Tibial nerve (tissue), 4 donors: ENCODE measurements around the gene ZNF543. TPM values are rescaled to one million over a fixed set of nuclear protein-coding genes. Genes with fewer than 3 reads are reported as not detected.

ENCODE experiments used
- DNase-seq, 2 donors: peaks; one replicate each; pipeline ENCODE4 v3.0.0-alpha.2; 2019; ENCODE audit warnings: low spot score in 2 of 2
- H3K27ac ChIP-seq, 4 donors: fragments of 200-600 bp; sonication (generic) in 3 of 4; one replicate each; pipeline ENCODE4 v1.5.1; 2017 to 2019; ENCODE audit warnings: mild to moderate bottlenecking in 1 of 4
- H3K27me3 ChIP-seq, 2 donors: fragments of 200-600 bp; sonication (generic) in 1 of 2; one replicate each; pipeline versions ENCODE4 v1.5.1 to v1.6.0; 2017 to 2019
- H3K36me3 ChIP-seq, 3 donors: fragments of 200-600 bp; sonication (generic); one replicate each; pipeline ENCODE4 v1.5.1; 2018 to 2019
- H3K4me1 ChIP-seq, 4 donors: fragments of 200-600 bp; sonication (generic) in 3 of 4; one replicate each; pipeline ENCODE4 v1.5.1; 2017 to 2019
- H3K4me3 ChIP-seq, 4 donors: fragments of 200-600 bp; sonication (generic) in 3 of 4; one replicate each; pipeline ENCODE4 v1.5.1; 2017 to 2019; ENCODE audit warnings: mild to moderate bottlenecking in 1 of 4, moderate library complexity in 1 of 4
- H3K9me3 ChIP-seq, 4 donors: fragments of 200-600 bp; sonication (generic) in 3 of 4; one replicate each; pipeline ENCODE4 v1.5.1; 2017 to 2019
- EP300 ChIP-seq, 2 donors: sonication (generic); formaldehyde crosslinking; IDR thresholded peaks; one replicate each; pipeline ENCODE4 v1.6.1; 2017; ENCODE audit warnings: antibody characterized with exemption in 2 of 2, mild to moderate bottlenecking in 1 of 2
- POLR2A ChIP-seq, 2 donors: fragments of 450-650 bp; IDR thresholded peaks; one replicate each; pipeline ENCODE4 v1.6.1; 2017; ENCODE audit warnings: antibody characterized with exemption in 2 of 2, mild to moderate bottlenecking in 2 of 2, moderate library complexity in 2 of 2
- WGBS, 2 donors: methylation state at CpG; one replicate each; pipeline ENCODE4 v1.1.5; 2018; 5-methylcytosine and 5-hydroxymethylcytosine counted together
- total RNA-seq, 4 donors: library from RNA; depleted of rRNA; stranded (reverse); fragments of >200 nt; gene quantifications; one replicate each; pipeline ENCODE4 v1.1.0, GENCODE V29; 2016
- TF ChIP-seq, protein P1 (sequence below), 5 experiments: fragments of 200-600 bp in 3 of 5; fragments of 450-650 bp in 2 of 5; sonication (generic) in 3 of 5; IDR thresholded peaks; one replicate each; pipeline ENCODE4 v1.5.1; 2016 to 2019; ENCODE audit warnings: antibody characterized with exemption in 5 of 5, mild to moderate bottlenecking in 3 of 5, moderate library complexity in 2 of 5

The ZNF543 gene
- total RNA-seq, 4 donors from 2014 or later: 7.3 to 10.6 (median 7.9) TPM

DNA sequence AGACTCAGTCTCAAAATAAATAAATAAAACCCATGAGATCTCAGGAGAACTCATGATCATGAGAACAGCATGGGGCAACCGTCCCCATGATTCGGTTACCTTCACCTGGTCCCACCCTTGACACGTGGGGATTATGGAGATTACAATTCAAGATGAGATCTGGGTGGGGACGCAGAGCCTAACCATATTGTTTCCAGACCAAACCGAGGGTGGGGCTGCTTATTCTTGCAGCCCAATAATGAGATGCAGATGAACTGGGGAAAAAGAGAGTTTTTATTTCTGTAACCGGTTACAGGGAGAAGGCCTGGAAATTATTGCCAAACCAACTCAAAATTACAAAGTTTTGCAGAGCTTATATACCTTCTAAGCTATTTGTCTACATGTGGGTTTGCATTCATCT, 55.9 kb downstream of the ZNF543 start:
- Histone ChIP-seq H3K36me3 (peaks cover 0 to 79% (median 13%) of the 10 kb centered on the region in 3 donors), H3K9me3 (peaks cover 0 to 83% (median 23%) of the 10 kb centered on the region in 4 donors)
- DNase-seq: no peak

DNA sequence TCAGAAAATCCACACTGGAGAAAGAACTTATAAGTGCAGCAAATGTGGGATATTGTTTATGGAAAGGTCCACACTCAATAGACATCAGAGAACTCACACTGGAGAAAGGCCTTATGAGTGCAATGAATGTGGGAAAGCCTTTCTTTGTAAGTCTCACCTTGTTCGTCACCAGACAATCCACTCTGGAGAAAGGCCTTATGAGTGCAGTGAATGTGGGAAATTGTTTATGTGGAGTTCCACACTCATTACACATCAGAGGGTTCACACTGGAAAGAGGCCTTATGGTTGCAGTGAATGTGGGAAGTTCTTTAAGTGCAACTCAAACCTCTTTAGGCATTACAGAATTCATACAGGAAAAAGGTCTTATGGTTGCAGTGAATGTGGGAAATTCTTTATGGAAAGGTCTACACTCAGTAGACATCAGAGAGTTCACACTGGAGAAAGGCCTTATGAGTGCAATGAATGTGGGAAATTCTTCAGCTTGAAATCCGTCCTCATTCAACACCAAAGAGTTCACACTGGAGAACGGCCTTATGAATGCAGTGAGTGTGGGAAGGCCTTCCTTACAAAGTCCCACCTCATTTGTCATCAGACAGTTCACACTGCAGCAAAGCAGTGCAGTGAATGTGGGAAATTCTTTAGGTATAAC, 57.4 kb downstream of the ZNF543 start:
- H3K27ac ChIP-seq: no peak overlapping the region
- H3K4me1 ChIP-seq: no peaks in the 10 kb centered on the region
- TF ChIP-seq POLR2A (IDR thresholded peaks at IDR 0.05) (no peak), EP300 (IDR thresholded peaks at IDR 0.05) (no peak)
- TF ChIP-seq, protein P1, sequence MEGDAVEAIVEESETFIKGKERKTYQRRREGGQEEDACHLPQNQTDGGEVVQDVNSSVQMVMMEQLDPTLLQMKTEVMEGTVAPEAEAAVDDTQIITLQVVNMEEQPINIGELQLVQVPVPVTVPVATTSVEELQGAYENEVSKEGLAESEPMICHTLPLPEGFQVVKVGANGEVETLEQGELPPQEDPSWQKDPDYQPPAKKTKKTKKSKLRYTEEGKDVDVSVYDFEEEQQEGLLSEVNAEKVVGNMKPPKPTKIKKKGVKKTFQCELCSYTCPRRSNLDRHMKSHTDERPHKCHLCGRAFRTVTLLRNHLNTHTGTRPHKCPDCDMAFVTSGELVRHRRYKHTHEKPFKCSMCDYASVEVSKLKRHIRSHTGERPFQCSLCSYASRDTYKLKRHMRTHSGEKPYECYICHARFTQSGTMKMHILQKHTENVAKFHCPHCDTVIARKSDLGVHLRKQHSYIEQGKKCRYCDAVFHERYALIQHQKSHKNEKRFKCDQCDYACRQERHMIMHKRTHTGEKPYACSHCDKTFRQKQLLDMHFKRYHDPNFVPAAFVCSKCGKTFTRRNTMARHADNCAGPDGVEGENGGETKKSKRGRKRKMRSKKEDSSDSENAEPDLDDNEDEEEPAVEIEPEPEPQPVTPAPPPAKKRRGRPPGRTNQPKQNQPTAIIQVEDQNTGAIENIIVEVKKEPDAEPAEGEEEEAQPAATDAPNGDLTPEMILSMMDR (IDR thresholded peaks at IDR 0.05): no peak
- DNase-seq: no peak
- H3K27me3 ChIP-seq: no peaks in the 10 kb centered on the region
- peaks cover 0 to 80% (median 23%) of the 10 kb centered on the region in 4 donors for H3K9me3 ChIP-seq
- WGBS, 2 donors: 91 to 98% methylated on average over 3 of the region's 3 CpGs
- peaks cover 0 to 64% (median 13%) of the 10 kb centered on the region in 3 donors for H3K36me3 ChIP-seq
- H3K4me3 ChIP-seq: no peak overlapping the region

More for the DNA sequence above, 55.9 kb downstream of the ZNF543 start:
- no peak overlapping the region for H3K4me3 ChIP-seq
- TF ChIP-seq POLR2A (IDR thresholded peaks at IDR 0.05): no peak
- TF ChIP-seq EP300 (IDR thresholded peaks at IDR 0.05): no peak
- TF ChIP-seq, protein P1 (IDR thresholded peaks at IDR 0.05): no peak
- no peaks in the 10 kb centered on the region for H3K4me1 ChIP-seq
- no peak overlapping the region for H3K27ac ChIP-seq
- WGBS, 2 donors: 87 to 93% methylated on average over 6 of the region's 6 CpGs
- H3K27me3 ChIP-seq: no peaks in the 10 kb centered on the region

Other genes with a start within 250 kb of the ZNF543 start
- not detected for gene USP29, start 200.5 kb upstream of the ZNF543 start, total RNA-seq
- not detected for gene ZIM3, start 175.3 kb upstream of the ZNF543 start, total RNA-seq
- gene DUXA, start 153.0 kb upstream of the ZNF543 start, total RNA-seq: 1 to 10 TPM in 1 of 4 donors, not detected in 3; 5.5 TPM
- gene ZNF264, start 129.0 kb upstream of the ZNF543 start, total RNA-seq: 10 to 100 TPM; 37.8 to 75.6 (median 55.6) TPM
- 1 to 10 TPM in 3 of 4 donors, not detected in 1; 1.0 to 5.2 (median 1.8) TPM for gene AURKC, start 89.4 kb upstream of the ZNF543 start, total RNA-seq
- gene ZNF805, start 79.8 kb upstream of the ZNF543 start, total RNA-seq: 10 to 100 TPM; 16.2 to 24.7 (median 20.3) TPM
- gene ZNF460, start 40.0 kb upstream of the ZNF543 start, total RNA-seq: 10 to 100 TPM; 68.4 to 94.3 (median 85.1) TPM
- 1 to 10 TPM; 5.1 to 7.6 (median 6.0) TPM for gene ZNF304, start 30.8 kb downstream of the ZNF543 start, total RNA-seq
- gene TRAPPC2B, start 43.1 kb downstream of the ZNF543 start, total RNA-seq: 10 to 100 TPM in 3 of 4 donors, 1 to 10 TPM in 1; 4.8 to 20.6 (median 18.8) TPM
- 1 to 10 TPM in 2 of 4 donors, under 1 TPM in 2; 0.78 to 1.8 (median 1.1) TPM for gene ZNF547, start 43.1 kb downstream of the ZNF543 start, total RNA-seq
- 10 to 100 TPM; 19.8 to 40.0 (median 31.2) TPM for gene ZNF548, start 69.4 kb downstream of the ZNF543 start, total RNA-seq
- 10 to 100 TPM in 3 of 4 donors, 1 to 10 TPM in 1; 9.4 to 27.3 (median 14.9) TPM for gene ZNF17, start 90.7 kb downstream of the ZNF543 start, total RNA-seq
- gene ZNF749, start 114.9 kb downstream of the ZNF543 start, total RNA-seq: 1 to 10 TPM; 3.1 to 7.8 (median 4.5) TPM
- 1 to 10 TPM in 3 of 4 donors, under 1 TPM in 1; 0.60 to 2.6 (median 1.2) TPM for gene VN1R1, start 136.7 kb downstream of the ZNF543 start, total RNA-seq
- gene ZNF772, start 157.1 kb downstream of the ZNF543 start, total RNA-seq: 10 to 100 TPM in 3 of 4 donors, 1 to 10 TPM in 1; 9.3 to 19.2 (median 13.6) TPM
- 10 to 100 TPM; 10.5 to 42.6 (median 16.2) TPM for gene ZNF419, start 167.3 kb downstream of the ZNF543 start, total RNA-seq
- 10 to 100 TPM in 3 of 4 donors, 1 to 10 TPM in 1; 2.6 to 31.8 (median 16.0) TPM for gene ZNF773, start 179.5 kb downstream of the ZNF543 start, total RNA-seq
- gene ZNF549, start 206.9 kb downstream of the ZNF543 start, total RNA-seq: 1 to 10 TPM; 4.9 to 5.7 (median 5.0) TPM
- 10 to 100 TPM in 1 of 4 donors, 1 to 10 TPM in 3; 6.6 to 11.0 (median 8.0) TPM for gene ZNF550, start 239.4 kb downstream of the ZNF543 start, total RNA-seq